Measurements from ENCODE around the gene SLC6A12.

Gene SLC6A12

GRCh38 chr12:211639-212414, 2.1 kb downstream of the SLC6A12 start:
- DNase-seq (ENCODE audit: low read depth), result no peak
- TF ChIP-seq, protein P1, sequence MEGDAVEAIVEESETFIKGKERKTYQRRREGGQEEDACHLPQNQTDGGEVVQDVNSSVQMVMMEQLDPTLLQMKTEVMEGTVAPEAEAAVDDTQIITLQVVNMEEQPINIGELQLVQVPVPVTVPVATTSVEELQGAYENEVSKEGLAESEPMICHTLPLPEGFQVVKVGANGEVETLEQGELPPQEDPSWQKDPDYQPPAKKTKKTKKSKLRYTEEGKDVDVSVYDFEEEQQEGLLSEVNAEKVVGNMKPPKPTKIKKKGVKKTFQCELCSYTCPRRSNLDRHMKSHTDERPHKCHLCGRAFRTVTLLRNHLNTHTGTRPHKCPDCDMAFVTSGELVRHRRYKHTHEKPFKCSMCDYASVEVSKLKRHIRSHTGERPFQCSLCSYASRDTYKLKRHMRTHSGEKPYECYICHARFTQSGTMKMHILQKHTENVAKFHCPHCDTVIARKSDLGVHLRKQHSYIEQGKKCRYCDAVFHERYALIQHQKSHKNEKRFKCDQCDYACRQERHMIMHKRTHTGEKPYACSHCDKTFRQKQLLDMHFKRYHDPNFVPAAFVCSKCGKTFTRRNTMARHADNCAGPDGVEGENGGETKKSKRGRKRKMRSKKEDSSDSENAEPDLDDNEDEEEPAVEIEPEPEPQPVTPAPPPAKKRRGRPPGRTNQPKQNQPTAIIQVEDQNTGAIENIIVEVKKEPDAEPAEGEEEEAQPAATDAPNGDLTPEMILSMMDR (IDR thresholded peaks at IDR 0.05; ENCODE audit: low read length, missing control alignments), result no peak
- H3K4me3 ChIP-seq (replicated peaks; ENCODE audit: low read depth, low read length), result no peak overlapping the region

GRCh38 chr12:211142-211465, 2.9 kb downstream of the SLC6A12 start:
- H3K4me3 ChIP-seq (replicated peaks; ENCODE audit: low read depth, low read length), result no peak overlapping the region
- TF ChIP-seq, protein P1 (IDR thresholded peaks at IDR 0.05; ENCODE audit: low read length, missing control alignments), result no peak
- no peak for DNase-seq (ENCODE audit: low read depth)

DNA sequence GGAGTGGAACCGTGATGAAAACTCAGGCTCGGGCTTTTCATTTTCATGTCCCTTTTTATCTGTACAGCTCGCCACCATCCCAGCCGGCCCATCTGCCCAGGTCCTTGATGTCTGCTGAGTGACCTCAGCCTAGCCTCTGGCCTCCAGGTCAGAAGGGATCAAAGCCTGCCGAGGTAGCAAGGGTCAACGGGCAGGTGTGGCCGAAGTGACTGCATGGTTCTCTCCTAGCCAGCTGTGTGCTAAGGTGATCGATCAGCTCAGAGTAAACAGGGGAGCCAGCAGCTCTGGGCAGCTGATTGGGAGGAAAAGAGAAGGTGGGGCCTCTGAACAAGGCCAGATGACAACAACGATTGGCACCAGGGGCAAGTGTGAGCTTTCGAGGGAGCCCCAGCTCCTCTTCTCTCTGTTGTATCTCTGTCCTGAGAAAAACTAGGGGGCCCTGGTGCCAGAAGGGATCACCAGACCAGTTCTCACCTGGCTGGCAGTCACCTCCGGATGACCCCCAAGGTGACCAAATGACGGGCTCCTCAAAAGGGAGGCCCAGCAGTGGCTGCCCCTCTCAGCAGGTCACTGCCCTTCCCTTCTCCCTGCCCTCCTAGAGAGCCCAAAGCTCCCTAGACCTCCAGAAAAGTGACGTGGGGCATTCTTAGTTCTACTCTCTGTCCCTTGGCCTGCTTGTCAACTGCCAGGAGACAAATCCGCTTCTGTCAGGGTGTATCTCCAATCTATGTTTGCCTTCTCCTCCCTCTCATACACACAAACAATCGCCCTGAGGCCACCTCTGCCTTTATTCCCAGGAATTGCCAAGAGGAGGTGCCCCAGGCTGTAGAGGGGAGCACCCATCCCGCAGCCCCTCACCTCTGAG, 3.4 kb downstream of the SLC6A12 start:
- TF ChIP-seq, protein P1 (IDR thresholded peaks at IDR 0.05; ENCODE audit: low read length, missing control alignments), result no peak

GRCh38 chr12:209851-210250, 4.1 kb downstream of the SLC6A12 start:
- no peak overlapping the region for H3K4me3 ChIP-seq (replicated peaks; ENCODE audit: low read depth, low read length)
- DNase-seq (ENCODE audit: low read depth), result no peak
- TF ChIP-seq, protein P1 (IDR thresholded peaks at IDR 0.05; ENCODE audit: low read length, missing control alignments), result no peak

More for the DNA sequence above, 3.4 kb downstream of the SLC6A12 start:
- H3K4me3 ChIP-seq (replicated peaks; ENCODE audit: low read depth, low read length), result no peak overlapping the region
- no peak for DNase-seq (ENCODE audit: low read depth)

DNA sequence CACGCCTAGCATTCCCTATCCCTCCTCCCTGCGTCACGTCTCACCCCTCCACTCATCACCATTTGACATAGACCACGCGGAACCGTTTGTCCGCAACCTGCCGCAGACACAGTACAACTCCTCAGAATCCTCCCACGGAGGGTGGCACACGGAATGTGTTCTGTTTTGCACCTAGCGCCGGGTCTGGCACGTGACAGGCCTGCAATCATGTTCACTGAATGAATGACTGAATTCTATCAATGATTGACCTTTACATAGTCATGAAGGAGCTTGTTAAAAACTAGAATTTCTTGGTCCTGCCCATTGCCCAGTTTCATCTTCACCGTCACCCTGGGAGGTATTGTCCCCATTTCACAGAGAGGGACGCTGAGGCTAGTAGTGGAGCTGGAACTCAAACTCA, 4.7 kb downstream of the SLC6A12 start:
- TF ChIP-seq, protein P1 (IDR thresholded peaks at IDR 0.05; ENCODE audit: low read length, missing control alignments), result no peak
- DNase-seq (ENCODE audit: low read depth), result no peak
- no peak overlapping the region for H3K4me3 ChIP-seq (replicated peaks; ENCODE audit: low read depth, low read length)

DNA sequence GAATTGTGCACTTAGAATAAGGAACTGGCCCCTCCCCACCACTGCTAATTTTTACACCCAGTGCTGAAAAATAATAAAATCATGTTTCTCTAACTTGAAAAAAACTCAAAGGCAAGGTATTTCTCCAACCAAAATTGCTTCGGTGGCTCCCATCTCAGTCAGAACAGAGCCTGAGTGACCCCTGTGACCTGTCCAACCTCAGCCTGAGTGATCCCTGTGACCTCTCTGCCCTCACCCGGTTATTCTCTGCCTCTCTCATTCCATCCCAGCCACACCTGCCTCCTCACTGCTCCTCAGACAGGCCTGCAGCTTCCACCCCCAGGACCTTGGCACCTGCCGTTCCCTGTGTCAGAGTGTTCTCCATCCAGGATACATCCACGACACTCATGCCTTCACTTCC, 5.1 kb downstream of the SLC6A12 start:
- DNase-seq (ENCODE audit: low read depth), result no peak
- H3K4me3 ChIP-seq (replicated peaks; ENCODE audit: low read depth, low read length), result no peak overlapping the region
- TF ChIP-seq, protein P1 (IDR thresholded peaks at IDR 0.05; ENCODE audit: low read length, missing control alignments), result no peak
